HepG2 (cell line): ENCODE results near the gene LAMA5. TPM values are rescaled to one million over a fixed set of nuclear protein-coding genes. Genes with fewer than 3 reads are reported as not detected.

Experiments used
- AHR ChIP-seq: IDR thresholded peaks from 2 replicates; pipeline ENCODE4 v1.6.1; 2018; ENCODE audit warnings: missing genetic modification reagents, missing compliant biosample characterization
- CREM ChIP-seq, 2 experiments: sonication (generic) in 1 of 2; formaldehyde crosslinking in 1 of 2; IDR thresholded peaks; 2 replicates each; pipeline versions ENCODE4 v1.4.0 to v1.6.1; 2016 to 2020; ENCODE audit warnings: antibody characterized with exemption in 1 of 2, mild to moderate bottlenecking in 1 of 2, missing genetic modification reagents in 1 of 2
- DNMT3B ChIP-seq: conservative IDR thresholded peaks from 2 replicates; pipeline ENCODE4 v1.6.1; 2016; ENCODE audit warnings: missing biosample characterization, control low read depth
- FLYWCH1 ChIP-seq: sonication (generic); formaldehyde crosslinking; IDR thresholded peaks from 2 replicates; pipeline ENCODE4 v1.8.1; 2023; ENCODE audit warnings: mild to moderate bottlenecking, missing genetic modification reagents
- MAFF ChIP-seq: IDR thresholded peaks from 2 replicates; pipeline ENCODE4 v1.6.1; 2011; ENCODE audit warnings: low read depth, low read length, improper control_type of control experiment
- MBD4 ChIP-seq: IDR thresholded peaks from 2 replicates; pipeline ENCODE4 v1.6.1; 2012; ENCODE audit warnings: low read length, inconsistent platforms, borderline replicate concordance
- PAWR ChIP-seq: sonication (generic); formaldehyde crosslinking; IDR thresholded peaks from 2 replicates; pipeline ENCODE4 v1.4.0; 2020; ENCODE audit warnings: missing genetic modification reagents, mild to moderate bottlenecking, borderline replicate concordance
- RARG ChIP-seq: sonication (generic); formaldehyde crosslinking; IDR thresholded peaks from 2 replicates; pipeline ENCODE4 v1.4.0; 2020; ENCODE audit warnings: low read depth, mild to moderate bottlenecking, missing genetic modification reagents
- RFX3 ChIP-seq: IDR thresholded peaks from 2 replicates; pipeline ENCODE4 v1.6.1; 2016; ENCODE audit warnings: missing biosample characterization, missing genetic modification reagents
- RFX5 ChIP-seq: IDR thresholded peaks from 2 replicates; pipeline ENCODE4 v1.6.1; 2011; ENCODE audit warnings: low read depth, low read length, improper control_type of control experiment
- RFXAP ChIP-seq: sonication (generic); formaldehyde crosslinking; IDR thresholded peaks from 2 replicates; pipeline ENCODE4 v1.4.0; 2020; ENCODE audit warnings: missing genetic modification reagents, borderline replicate concordance
- SKIL ChIP-seq: sonication (generic); formaldehyde crosslinking; IDR thresholded peaks from 2 replicates; pipeline ENCODE4 v1.8.0; 2022; ENCODE audit warnings: missing genetic modification reagents, mild to moderate bottlenecking, moderate library complexity, borderline replicate concordance
- SP1 ChIP-seq, 2 experiments: fragments of 450-650 bp in 1 of 2; sonication (generic) in 1 of 2; formaldehyde crosslinking in 1 of 2; IDR thresholded peaks; 2 replicates each; pipeline versions ENCODE4 v1.4.0 to v1.6.1; 2016 to 2020; ENCODE audit warnings: missing genetic modification reagents in 1 of 2
- STAG1 ChIP-seq: sonication (generic); formaldehyde crosslinking; IDR thresholded peaks from 2 replicates; pipeline ENCODE4 v1.4.0; 2020; ENCODE audit warnings: missing genetic modification reagents
- TGIF2 ChIP-seq: IDR thresholded peaks from 2 replicates; pipeline ENCODE4 v1.6.1; 2016; ENCODE audit warnings: control low read depth, missing compliant biosample characterization
- TOPORS ChIP-seq: sonication (generic); formaldehyde crosslinking; IDR thresholded peaks from 2 replicates; pipeline ENCODE4 v1.8.0; 2023; ENCODE audit warnings: mild to moderate bottlenecking, missing genetic modification reagents
- ZNF546 ChIP-seq: sonication (generic); formaldehyde crosslinking; conservative IDR thresholded peaks from 2 replicates; pipeline ENCODE4 v1.8.1; 2023; ENCODE audit warnings: mild to moderate bottlenecking, missing genetic modification reagents
- ZNF788 ChIP-seq: sonication (generic); formaldehyde crosslinking; IDR thresholded peaks from 2 replicates; pipeline ENCODE4 v1.5.0; 2020; ENCODE audit warnings: mild to moderate bottlenecking, missing genetic modification reagents, borderline replicate concordance
- ZSCAN5A ChIP-seq: sonication (generic); formaldehyde crosslinking; IDR thresholded peaks from 2 replicates; pipeline ENCODE4 v1.8.0; 2022; ENCODE audit warnings: mild to moderate bottlenecking, missing genetic modification reagents, borderline replicate concordance
- polyA plus RNA-seq, 8 experiments: library from polyadenylated mRNA; depleted of rRNA in 3 of 8; stranded (reverse) in 7 of 8; unstranded in 1 of 8; fragments of >200 nt; fragmentation: Illumina TruSeq in 4 of 8; extraction: Trizol in 4 of 8; gene quantifications; 2 replicates each; pipeline versions ENCODE4 v1.2.1 to v1.2.3, GENCODE V29; 2011 to 2016; ENCODE audit warnings: low read depth in 4 of 8, missing spikeins in 1 of 8, mixed read lengths in 1 of 8; ENCODE audit not compliant: insufficient read depth in 1 of 8
- total RNA-seq, 5 experiments: library from RNA; depleted of rRNA; stranded (reverse); fragments of >200 nt; fragmentation: Illumina TruSeq; extraction: Trizol; gene quantifications; 2 replicates each; pipeline ENCODE4 v1.2.3, GENCODE V29; 2016; ENCODE audit warnings: low read depth in 1 of 5
- TF ChIP-seq, protein P1 (sequence below): sonication (generic); formaldehyde crosslinking; IDR thresholded peaks from 2 replicates; pipeline ENCODE4 v1.4.0; 2020; ENCODE audit warnings: missing genetic modification reagents, borderline replicate concordance
- TF ChIP-seq, protein P2 (sequence below): IDR thresholded peaks from 2 replicates; pipeline ENCODE4 v1.6.1; 2016

Gene LAMA5
- total and polyA plus RNA-seq, 2 of the 13 experiments (the other 11 are each of a cell fraction or from before 2014, with no cell fraction given): 21.0 to 44.7 TPM

DNA sequence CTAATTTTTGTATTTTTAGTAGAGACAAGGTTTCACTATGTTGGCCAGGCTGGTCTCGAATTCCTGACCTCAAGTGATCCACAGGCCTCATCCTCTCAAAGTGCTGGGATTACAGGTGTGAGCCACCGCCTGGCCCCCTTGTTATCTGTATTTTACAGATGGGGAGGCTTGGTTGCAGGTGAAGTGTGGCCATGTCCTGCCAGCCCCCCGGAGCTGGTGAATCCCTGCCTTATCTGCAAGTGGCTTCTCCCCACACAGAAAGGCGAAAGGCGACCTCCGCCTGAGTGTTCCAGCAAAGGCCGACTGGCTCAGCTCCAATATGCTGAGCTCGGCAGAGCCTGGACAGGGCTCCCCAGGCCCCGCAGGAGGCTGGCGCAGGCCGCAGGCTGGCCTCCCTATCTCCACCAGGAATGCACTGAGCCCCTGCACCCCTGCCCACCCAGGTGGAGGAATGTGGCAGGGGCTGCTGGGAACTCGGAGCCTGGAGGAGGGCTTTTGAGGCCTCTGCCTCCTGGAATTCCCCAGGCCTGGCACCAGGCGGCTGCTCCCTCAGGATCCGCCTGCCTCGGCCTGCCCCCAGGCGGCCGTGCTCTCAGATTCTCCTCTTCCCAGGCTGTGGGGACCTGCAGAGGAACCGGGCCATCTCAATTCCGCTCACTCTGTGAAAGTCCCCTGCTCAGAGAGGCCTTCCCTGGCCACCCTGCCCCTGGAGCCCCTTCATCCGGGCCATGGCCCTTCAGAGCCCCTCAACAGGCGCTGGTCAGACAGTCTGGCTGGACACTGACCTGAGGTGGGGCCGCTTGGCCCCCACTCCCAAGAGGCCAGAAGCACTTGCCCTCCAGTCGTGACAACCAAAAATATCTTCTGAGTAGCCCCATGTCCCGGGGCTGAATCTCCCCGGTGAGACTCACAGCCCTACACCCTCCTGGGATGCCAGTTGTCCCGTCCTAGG is 9.3 kb upstream of the LAMA5 start (continued):
- peak; percentile 95; the same call in 1 of the 2 replicates for TF ChIP-seq ZNF788 (CRISPR knock-in tag)
- TF ChIP-seq SP1 (IDR thresholded peaks at IDR 0.05): no peak
- no peak; the same call in 1 of the 2 replicates for TF ChIP-seq SP1 (CRISPR knock-in tag; IDR thresholded peaks at IDR 0.05)
- no peak for TF ChIP-seq TGIF2 (CRISPR knock-in tag)
- TF ChIP-seq, protein P1, sequence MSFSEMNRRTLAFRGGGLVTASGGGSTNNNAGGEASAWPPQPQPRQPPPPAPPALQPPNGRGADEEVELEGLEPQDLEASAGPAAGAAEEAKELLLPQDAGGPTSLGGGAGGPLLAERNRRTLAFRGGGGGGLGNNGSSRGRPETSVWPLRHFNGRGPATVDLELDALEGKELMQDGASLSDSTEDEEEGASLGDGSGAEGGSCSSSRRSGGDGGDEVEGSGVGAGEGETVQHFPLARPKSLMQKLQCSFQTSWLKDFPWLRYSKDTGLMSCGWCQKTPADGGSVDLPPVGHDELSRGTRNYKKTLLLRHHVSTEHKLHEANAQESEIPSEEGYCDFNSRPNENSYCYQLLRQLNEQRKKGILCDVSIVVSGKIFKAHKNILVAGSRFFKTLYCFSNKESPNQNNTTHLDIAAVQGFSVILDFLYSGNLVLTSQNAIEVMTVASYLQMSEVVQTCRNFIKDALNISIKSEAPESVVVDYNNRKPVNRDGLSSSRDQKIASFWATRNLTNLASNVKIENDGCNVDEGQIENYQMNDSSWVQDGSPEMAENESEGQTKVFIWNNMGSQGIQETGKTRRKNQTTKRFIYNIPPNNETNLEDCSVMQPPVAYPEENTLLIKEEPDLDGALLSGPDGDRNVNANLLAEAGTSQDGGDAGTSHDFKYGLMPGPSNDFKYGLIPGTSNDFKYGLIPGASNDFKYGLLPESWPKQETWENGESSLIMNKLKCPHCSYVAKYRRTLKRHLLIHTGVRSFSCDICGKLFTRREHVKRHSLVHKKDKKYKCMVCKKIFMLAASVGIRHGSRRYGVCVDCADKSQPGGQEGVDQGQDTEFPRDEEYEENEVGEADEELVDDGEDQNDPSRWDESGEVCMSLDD (CRISPR knock-in tag): peak; percentile 73
- no peak for TF ChIP-seq CREM (IDR thresholded peaks at IDR 0.05)
- TF ChIP-seq CREM (CRISPR knock-in tag; IDR thresholded peaks at IDR 0.05): no peak
- no peak for TF ChIP-seq MBD4
- TF ChIP-seq ZSCAN5A: peak; percentile 83; the same call in 1 of the 2 replicates
- peak; percentile 88; the same call in 1 of the 2 replicates for TF ChIP-seq RFXAP (CRISPR knock-in tag)
- TF ChIP-seq SKIL (CRISPR knock-in tag): no peak
- no peak for TF ChIP-seq DNMT3B (CRISPR knock-in tag)
- TF ChIP-seq RFX3 (CRISPR knock-in tag): peak; percentile 39; the same call in 1 of the 2 replicates
- TF ChIP-seq, protein P2, sequence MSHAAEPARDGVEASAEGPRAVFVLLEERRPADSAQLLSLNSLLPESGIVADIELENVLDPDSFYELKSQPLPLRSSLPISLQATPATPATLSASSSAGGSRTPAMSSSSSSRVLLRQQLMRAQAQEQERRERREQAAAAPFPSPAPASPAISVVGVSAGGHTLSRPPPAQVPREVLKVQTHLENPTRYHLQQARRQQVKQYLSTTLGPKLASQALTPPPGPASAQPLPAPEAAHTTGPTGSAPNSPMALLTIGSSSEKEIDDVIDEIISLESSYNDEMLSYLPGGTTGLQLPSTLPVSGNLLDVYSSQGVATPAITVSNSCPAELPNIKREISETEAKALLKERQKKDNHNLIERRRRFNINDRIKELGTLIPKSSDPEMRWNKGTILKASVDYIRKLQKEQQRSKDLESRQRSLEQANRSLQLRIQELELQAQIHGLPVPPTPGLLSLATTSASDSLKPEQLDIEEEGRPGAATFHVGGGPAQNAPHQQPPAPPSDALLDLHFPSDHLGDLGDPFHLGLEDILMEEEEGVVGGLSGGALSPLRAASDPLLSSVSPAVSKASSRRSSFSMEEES (CRISPR knock-in tag): peak; percentile 10; the same call in 1 of the 2 replicates
- no peak for TF ChIP-seq FLYWCH1 (CRISPR knock-in tag)
- peak; percentile 95 for TF ChIP-seq PAWR (CRISPR knock-in tag)
- TF ChIP-seq STAG1 (CRISPR knock-in tag): peak; percentile 95
- TF ChIP-seq RFX5: 0 out of 2 replicates have a peak, but pooled peaks have one; percentile 15
- no peak for TF ChIP-seq MAFF
- peak; percentile 47; the same call in 1 of the 2 replicates for TF ChIP-seq RARG
- TF ChIP-seq AHR (CRISPR knock-in tag): no peak; the same call in 1 of the 2 replicates
- no peak for TF ChIP-seq ZNF546 (CRISPR knock-in tag)
- TF ChIP-seq TOPORS (CRISPR knock-in tag): 0 out of 2 replicates have a peak, but pooled peaks have one; percentile 3
